ENCODE measurements around the gene TPK1.

DNA sequence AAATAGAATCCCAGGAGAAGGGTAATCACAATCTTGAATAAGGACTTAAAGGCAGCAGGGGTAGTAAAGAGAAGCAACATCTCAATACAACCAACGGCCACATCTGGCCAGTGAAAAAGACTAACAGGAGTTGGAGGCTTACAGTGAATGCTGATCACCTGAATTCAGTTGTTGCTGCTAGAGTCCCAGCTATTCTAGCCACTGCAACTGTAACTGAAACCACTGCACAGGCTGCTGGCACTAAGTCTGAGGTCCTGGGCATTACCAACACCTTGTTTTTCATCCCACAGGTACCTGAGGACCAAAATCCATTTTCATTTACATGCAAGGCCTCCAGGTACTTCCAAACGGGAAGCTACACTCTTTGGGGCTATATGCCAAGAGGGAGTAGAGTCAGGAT lies 44.4 kb downstream of the TPK1 start:
- TF ChIP-seq, protein P1, sequence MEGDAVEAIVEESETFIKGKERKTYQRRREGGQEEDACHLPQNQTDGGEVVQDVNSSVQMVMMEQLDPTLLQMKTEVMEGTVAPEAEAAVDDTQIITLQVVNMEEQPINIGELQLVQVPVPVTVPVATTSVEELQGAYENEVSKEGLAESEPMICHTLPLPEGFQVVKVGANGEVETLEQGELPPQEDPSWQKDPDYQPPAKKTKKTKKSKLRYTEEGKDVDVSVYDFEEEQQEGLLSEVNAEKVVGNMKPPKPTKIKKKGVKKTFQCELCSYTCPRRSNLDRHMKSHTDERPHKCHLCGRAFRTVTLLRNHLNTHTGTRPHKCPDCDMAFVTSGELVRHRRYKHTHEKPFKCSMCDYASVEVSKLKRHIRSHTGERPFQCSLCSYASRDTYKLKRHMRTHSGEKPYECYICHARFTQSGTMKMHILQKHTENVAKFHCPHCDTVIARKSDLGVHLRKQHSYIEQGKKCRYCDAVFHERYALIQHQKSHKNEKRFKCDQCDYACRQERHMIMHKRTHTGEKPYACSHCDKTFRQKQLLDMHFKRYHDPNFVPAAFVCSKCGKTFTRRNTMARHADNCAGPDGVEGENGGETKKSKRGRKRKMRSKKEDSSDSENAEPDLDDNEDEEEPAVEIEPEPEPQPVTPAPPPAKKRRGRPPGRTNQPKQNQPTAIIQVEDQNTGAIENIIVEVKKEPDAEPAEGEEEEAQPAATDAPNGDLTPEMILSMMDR (IDR thresholded peaks at IDR 0.05): no peak
- TF ChIP-seq EZH2phosphoT487 (IDR thresholded peaks at IDR 0.05): no peak

All from neural progenitor cell (in vitro differentiated cells).